ENCODE data around the gene EFCAB6.
A peak's percentile ranks its signal among the peaks of the same experiment; 100 is the strongest.

The EFCAB6 gene

GRCh38 chr22:43802897-43803495, 9.1 kb downstream of the EFCAB6 start:
- no peak for DNase-seq

GRCh38 chr22:43800970-43801369, 11.1 kb downstream of the EFCAB6 start:
- DNase-seq = no peak

GRCh38 chr22:43798492-43798891, 13.6 kb downstream of the EFCAB6 start:
- no peak for DNase-seq

- peak; percentile 71 for DNase-seq
Observed at GRCh38 chr22:43796567-43796966, 15.5 kb downstream of the EFCAB6 start.

GRCh38 chr22:43795320-43795719, 16.8 kb downstream of the EFCAB6 start:
- DNase-seq = no peak

GRCh38 chr22:43792905-43793304, 19.2 kb downstream of the EFCAB6 start:
- DNase-seq = no peak

GRCh38 chr22:43789452-43789851, 22.7 kb downstream of the EFCAB6 start:
- peak; percentile 96 for DNase-seq

GRCh38 chr22:43783777-43784176, 28.3 kb downstream of the EFCAB6 start:
- DNase-seq = no peak

GRCh38 chr22:43782448-43782847, 29.7 kb downstream of the EFCAB6 start:
- DNase-seq = no peak

GRCh38 chr22:43777286-43777685, 34.8 kb downstream of the EFCAB6 start:
- peak; percentile 76 for DNase-seq

GRCh38 chr22:43776081-43776670, 35.9 kb downstream of the EFCAB6 start:
- no peak for DNase-seq

GRCh38 chr22:43774318-43774915, 37.7 kb downstream of the EFCAB6 start:
- DNase-seq = no peak

GRCh38 chr22:43772831-43773230, 39.3 kb downstream of the EFCAB6 start:
- no peak for DNase-seq

GRCh38 chr22:43755452-43755851, 56.7 kb downstream of the EFCAB6 start:
- DNase-seq = no peak

GRCh38 chr22:43755011-43755410, 57.1 kb downstream of the EFCAB6 start:
- no peak for DNase-seq

- no peak for DNase-seq
Observed at GRCh38 chr22:43754176-43754575, 57.9 kb downstream of the EFCAB6 start.

- peak; percentile 12 for DNase-seq
Observed at GRCh38 chr22:43753688-43754087, 58.4 kb downstream of the EFCAB6 start.

GRCh38 chr22:43750751-43751150, 61.4 kb downstream of the EFCAB6 start:
- no peak for DNase-seq

GRCh38 chr22:43749473-43749872, 62.6 kb downstream of the EFCAB6 start:
- DNase-seq = no peak

GRCh38 chr22:43747877-43748276, 64.2 kb downstream of the EFCAB6 start:
- DNase-seq = no peak

GRCh38 chr22:43747058-43747457, 65.0 kb downstream of the EFCAB6 start:
- no peak for DNase-seq

GRCh38 chr22:43745783-43746356, 66.2 kb downstream of the EFCAB6 start:
- DNase-seq = no peak

- no peak for DNase-seq
Observed at GRCh38 chr22:43745411-43745770, 66.7 kb downstream of the EFCAB6 start.
